IMR-90 (cell line): Measurements from ENCODE around the gene TMPRSS2. TPM values are rescaled to one million over a fixed set of nuclear protein-coding genes. Genes with fewer than 3 reads are reported as not detected.
"Not testable (repeated sequence)": the region's sequence is repeated elsewhere in the genome, so short reads cannot be mapped to it uniquely, and the experiment has no call there.

Experiments
- ATAC-seq: fragments of 200-7000 bp; cut with Tn5 transposase; 2 replicates; pipeline ENCODE4 v1.9.1; 2020; ENCODE audit warnings: low read depth, mild to moderate bottlenecking, moderate library complexity
- BruUV-seq: library from RNA; stranded (reverse); fragments of 400-500 nt; replicated peaks from 2 replicates; lab custom pipeline; 2021; lab: Mats Ljungman, UMichigan
- CTCF ChIA-PET: fragments of 300-600 bp; formaldehyde crosslinking; extraction: SDS; loops from one replicate; lab custom pipeline; 2021; ENCODE audit warnings: antibody characterized with exemption; lab: Yijun Ruan, JAX
- POLR2A ChIA-PET: fragments of 300-600 bp; sonication (Branson Sonifier 250); formaldehyde crosslinking; loops from one replicate; lab custom pipeline; 2022; ENCODE audit warnings: antibody characterized with exemption; ENCODE audit not compliant: unreplicated experiment; lab: Charles Lee
- DNase-seq: peaks from one replicate; pipeline ENCODE4 v3.0.0; 2013
- H2AFZ ChIP-seq: replicated peaks from 2 replicates; pipeline ENCODE3; 2013; ENCODE audit warnings: low read length, mild to moderate bottlenecking; ENCODE audit not compliant: poor library complexity
- H2AK5ac ChIP-seq: 2 replicates; pipeline ENCODE4 v1.6.1; 2013; ENCODE audit warnings: low read depth, low read length, inconsistent platforms
- H2AK9ac ChIP-seq: replicated peaks from 2 replicates; pipeline ENCODE3; 2013; ENCODE audit warnings: mild to moderate bottlenecking, low read depth, low read length, moderate library complexity; ENCODE audit not compliant: poor library complexity
- H2BK120ac ChIP-seq: 2 replicates; pipeline ENCODE4 v1.6.1; 2013; ENCODE audit warnings: low read depth, low read length, inconsistent platforms
- H2BK15ac ChIP-seq: 3 replicates; pipeline ENCODE4 v1.6.1; 2013; ENCODE audit warnings: low read depth, low read length, inconsistent platforms
- H2BK20ac ChIP-seq: 2 replicates; pipeline ENCODE4 v1.6.1; 2013; ENCODE audit warnings: low read depth, mild to moderate bottlenecking, inconsistent platforms, low read length, moderate library complexity
- H2BK5ac ChIP-seq: 2 replicates; pipeline ENCODE4 v1.6.1; 2013; ENCODE audit warnings: mild to moderate bottlenecking, low read depth, low read length, inconsistent platforms; ENCODE audit not compliant: poor library complexity, severe bottlenecking
- H3K14ac ChIP-seq: replicated peaks from 2 replicates; pipeline ENCODE4 v1.6.1; 2013; ENCODE audit warnings: low read depth, low read length, inconsistent platforms
- H3K18ac ChIP-seq: 2 replicates; pipeline ENCODE4 v1.6.1; 2013; ENCODE audit warnings: low read depth, low read length, control low read depth
- H3K23ac ChIP-seq: 2 replicates; pipeline ENCODE4 v1.6.1; 2013; ENCODE audit warnings: low read depth, low read length, inconsistent platforms
- H3K27ac ChIP-seq: 2 replicates; pipeline ENCODE4 v1.5.1; 2013; ENCODE audit warnings: mild to moderate bottlenecking, control low read depth, low read length; ENCODE audit not compliant: insufficient read depth
- H3K27me3 ChIP-seq: 2 replicates; pipeline ENCODE4 v1.6.1; 2013; ENCODE audit warnings: low read length; ENCODE audit not compliant: control insufficient read depth, insufficient read depth
- H3K36me3 ChIP-seq: 2 replicates; pipeline ENCODE4 v1.6.1; 2013; ENCODE audit warnings: low read length, mixed read lengths; ENCODE audit not compliant: control insufficient read depth, insufficient read depth
- H3K4ac ChIP-seq: 2 replicates; pipeline ENCODE4 v1.6.1; 2013; ENCODE audit warnings: low read depth, low read length, inconsistent platforms
- H3K4me1 ChIP-seq: 2 replicates; pipeline ENCODE4 v1.6.1; 2013; ENCODE audit warnings: low read length, mixed read lengths; ENCODE audit not compliant: control insufficient read depth, insufficient read depth
- H3K4me2 ChIP-seq: 2 replicates; pipeline ENCODE4 v1.6.1; 2013; ENCODE audit warnings: low read depth, mild to moderate bottlenecking, control low read depth, low read length, moderate library complexity
- H3K4me3 ChIP-seq: 2 replicates; pipeline ENCODE4 v1.5.1; 2013; ENCODE audit warnings: low read depth, mild to moderate bottlenecking, control low read depth, low read length, moderate library complexity; ENCODE audit not compliant: insufficient read depth
- H3K56ac ChIP-seq: 2 replicates; pipeline ENCODE4 v1.6.1; 2013; ENCODE audit warnings: low read length, inconsistent platforms; ENCODE audit not compliant: insufficient read depth; ENCODE audit errors: extremely low read depth
- H3K79me1 ChIP-seq, 2 experiments: 2 replicates each; pipeline ENCODE4 v1.6.1; 2013; ENCODE audit warnings: low read length in 2 of 2, inconsistent platforms in 1 of 2, low read depth in 1 of 2
- H3K9ac ChIP-seq: 2 replicates; pipeline ENCODE4 v1.6.1; 2013; ENCODE audit warnings: low read depth, low read length, control low read depth
- H3K9me1 ChIP-seq: 2 replicates; pipeline ENCODE4 v1.6.1; 2013; ENCODE audit warnings: low read length, inconsistent platforms; ENCODE audit not compliant: insufficient read depth
- H3K9me3 ChIP-seq: 2 replicates; pipeline ENCODE4 v1.6.1; 2013; ENCODE audit warnings: low read length; ENCODE audit not compliant: control insufficient read depth, insufficient read depth
- H4K20me1 ChIP-seq: 2 replicates; pipeline ENCODE4 v1.6.1; 2013; ENCODE audit warnings: low read length, inconsistent platforms; ENCODE audit not compliant: insufficient read depth
- H4K5ac ChIP-seq: 2 replicates; pipeline ENCODE4 v1.6.1; 2013; ENCODE audit warnings: mild to moderate bottlenecking, low read depth, low read length, control low read depth
- H4K8ac ChIP-seq, 2 experiments: 2 replicates each; pipeline ENCODE4 v1.6.1; 2013; ENCODE audit warnings: low read depth in 2 of 2, low read length in 2 of 2, control low read depth in 1 of 2, inconsistent platforms in 1 of 2
- H4K91ac ChIP-seq: 2 replicates; pipeline ENCODE4 v1.6.1; 2013; ENCODE audit warnings: low read depth, low read length, inconsistent platforms; ENCODE audit not compliant: insufficient read depth
- WGBS, 2 experiments: methylation state at CpG; one replicate each; pipeline versions ENCODE4 v1.1.5 to v1.1.7; 2013; ENCODE audit warnings: missing lambda C conversion rate in 2 of 2; ENCODE audit not compliant: insufficient read length in 1 of 2; ENCODE audit errors: extremely low coverage in 2 of 2; 5-methylcytosine and 5-hydroxymethylcytosine counted together
- dilution Hi-C: fragments of 300-500 bp; cut with HindIII; formaldehyde crosslinking; loops from one replicate; pipeline ENCODE4 v1.14.3; 2018; ENCODE audit warnings: low sequenced_read_pairs; ENCODE audit not compliant: unreplicated experiment
- in situ Hi-C: fragments of 300-500 bp; cut with MboI; formaldehyde crosslinking; loops from 3 replicates; pipeline ENCODE4 v1.14.3; 2019; ENCODE audit warnings: low sequenced_read_pairs, inconsistent platforms, mixed read lengths
- intact Hi-C: fragments of 100-400 bp; cut with micrococcal nuclease; formaldehyde crosslinking; loops from 2 replicates; pipeline ENCODE4 v1.10.0; 2022
- microRNA-seq, 2 experiments: library from miRNA; stranded (forward) in 1 of 2; unstranded in 1 of 2; fragments of 10-50 nt in 1 of 2; fragments of <30 nt in 1 of 2; gene quantifications in 1 of 2; microRNA quantifications in 1 of 2; one replicate each; pipeline versions ENCODE3 to v1.1.0; 2013 to 2020; ENCODE audit not compliant: insufficient read depth in 1 of 2, insufficient read length in 1 of 2, unreplicated experiment in 1 of 2
- polyA plus RNA-seq, 3 experiments: library from polyadenylated mRNA; depleted of rRNA; stranded (reverse); fragments of >200 nt; gene quantifications; 2 replicates each; pipeline ENCODE4 v1.2.3, GENCODE V29; 2012; ENCODE audit warnings: low replicate concordance in 1 of 3
- small RNA-seq, 5 experiments: library from RNA; depleted of rRNA; stranded (forward); fragments of <200 nt; gene quantifications; one replicate each; pipeline ENCODE3, GENCODE V24; 2012
- total RNA-seq: library from RNA; depleted of rRNA; stranded (reverse); fragments of >200 nt; gene quantifications from 2 replicates; pipeline ENCODE4 v1.2.3, GENCODE V29; 2012; rRNA removed

TMPRSS2 gene
- total and polyA plus RNA-seq, 2 of the 4 experiments (the other 2 are of a cell fraction) = not detected

DNA sequence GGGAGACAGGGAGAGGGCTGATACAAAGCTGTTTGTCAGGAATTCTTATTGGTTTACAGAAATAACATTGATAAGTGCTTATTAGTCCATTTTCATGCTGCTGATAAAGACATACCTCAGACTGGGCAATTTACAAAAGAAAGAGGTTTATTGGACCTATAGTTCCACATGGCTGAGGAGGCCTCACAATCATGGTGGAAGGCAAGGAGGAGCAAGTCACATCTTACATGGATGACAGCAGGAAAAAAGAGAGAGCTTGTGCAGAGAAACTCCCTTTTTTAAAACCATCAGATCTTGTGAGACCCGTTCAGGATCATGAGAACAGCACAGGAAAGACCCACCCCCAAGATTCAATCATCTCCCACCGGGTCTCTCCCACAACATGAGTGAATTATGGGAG, 90.5 kb downstream of the TMPRSS2 start:
- H3K4me2 ChIP-seq, H3K27me3 ChIP-seq, in situ Hi-C loops, H2AFZ ChIP-seq, H2BK15ac ChIP-seq, H3K14ac ChIP-seq, H3K56ac ChIP-seq, POLR2A ChIA-PET, ATAC-seq, H3K9me1 ChIP-seq, H3K4ac ChIP-seq, DNase-seq, H2AK9ac ChIP-seq, CTCF ChIA-PET, H3K9ac ChIP-seq, H2BK20ac ChIP-seq, H2BK120ac ChIP-seq, H4K5ac ChIP-seq, H3K4me1 ChIP-seq, dilution Hi-C loops, BruUV-seq, H3K27ac ChIP-seq, H4K8ac ChIP-seq, H4K91ac ChIP-seq, H3K36me3 ChIP-seq, intact Hi-C loops, H3K18ac ChIP-seq, H3K79me1 ChIP-seq, H3K9me3 ChIP-seq, H4K20me1 ChIP-seq, H3K4me3 ChIP-seq, H2BK5ac ChIP-seq, H3K23ac ChIP-seq, H2AK5ac ChIP-seq: not testable (repeated sequence)
- WGBS, 2 experiments = no CpG with 5 or more reads among the region's 2 CpGs

Small RNAs within 50 kb of the gene (microRNA-seq; reads per million reads assigned to microRNA genes)
- gene RF00421 (ENCODE audit: insufficient read depth, insufficient read length) = not detected

Small RNAs within 50 kb of the gene (small RNA-seq; reads per million reads assigned to genes)
- 0 reads per million in 5 experiments for gene RF00421

Other genes starting within 250 kb of the TMPRSS2 start
- not detected in 2 replicates for gene FAM3B, start 191.4 kb downstream of the TMPRSS2 start, total RNA-seq
- gene FAM3B, start 191.4 kb downstream of the TMPRSS2 start, polyA plus RNA-seq (2012; rRNA removed) = not detected in 2 replicates
- gene MX2, start 146.1 kb downstream of the TMPRSS2 start, total RNA-seq = 0.54 and 0.56 TPM in 2 replicates
- gene MX2, start 146.1 kb downstream of the TMPRSS2 start, polyA plus RNA-seq (2012; rRNA removed) = 0.43 and 0.53 TPM in 2 replicates
- gene MX1, start 81.9 kb downstream of the TMPRSS2 start, total RNA-seq = 1.9 and 2.5 TPM in 2 replicates
- gene MX1, start 81.9 kb downstream of the TMPRSS2 start, polyA plus RNA-seq (2012; rRNA removed) = 0.56 and 1.0 TPM in 2 replicates